Tibial artery (tissue), 4 donors: Measurements from ENCODE around the gene MCCD1.
"Not testable (repeated sequence)": the region's sequence is repeated elsewhere in the genome, so short reads cannot be mapped to it uniquely, and the experiment has no call there.

Experiments used
- DNase-seq, 2 donors: peaks; one replicate each; pipeline ENCODE4 v3.0.0-alpha.2; 2019
- H3K27ac ChIP-seq, 2 donors: fragments of 200-600 bp; sonication (generic) in 1 of 2; 1 replicate in 1 of 2; 2 replicates in 1 of 2; pipeline ENCODE4 v1.5.1; 2018 to 2019; ENCODE audit warnings: mild to moderate bottlenecking in 1 of 2
- H3K27me3 ChIP-seq, 2 donors: fragments of 200-600 bp; sonication (generic) in 1 of 2; one replicate each; pipeline versions ENCODE4 v1.5.1 to v1.6.0; 2016 to 2019
- H3K36me3 ChIP-seq, 3 donors: fragments of 200-600 bp; sonication (generic) in 2 of 3; one replicate each; pipeline ENCODE4 v1.5.1; 2016 to 2019; ENCODE audit warnings: mild to moderate bottlenecking in 2 of 3
- H3K4me1 ChIP-seq, 4 donors: fragments of 200-600 bp; sonication (generic) in 2 of 4; 1 replicate in 3 of 4; 2 replicates in 1 of 4; pipeline ENCODE4 v1.5.1; 2016 to 2019
- H3K4me3 ChIP-seq, 2 donors: fragments of 200-600 bp; sonication (generic) in 1 of 2; 1 replicate in 1 of 2; 2 replicates in 1 of 2; pipeline ENCODE4 v1.5.1; 2018 to 2019; ENCODE audit warnings: mild to moderate bottlenecking in 2 of 2
- H3K9me3 ChIP-seq, 3 donors: fragments of 200-600 bp; sonication (generic) in 1 of 3; one replicate each; pipeline ENCODE4 v1.5.1; 2016 to 2019
- CTCF ChIP-seq, 2 experiments: fragments of 200-600 bp in 1 of 2; fragments of 450-650 bp in 1 of 2; IDR thresholded peaks; one replicate each; pipeline ENCODE4 v1.5.1; 2017 to 2019; ENCODE audit warnings: antibody characterized with exemption in 2 of 2, mild to moderate bottlenecking in 1 of 2, moderate library complexity in 1 of 2
- intact Hi-C: fragments of 100-400 bp; cut with DNase I; formaldehyde crosslinking; loops from one replicate; pipeline ENCODE4 v1.15.0; 2023; ENCODE audit warnings: low total_unique reads

The MCCD1 gene

DNA sequence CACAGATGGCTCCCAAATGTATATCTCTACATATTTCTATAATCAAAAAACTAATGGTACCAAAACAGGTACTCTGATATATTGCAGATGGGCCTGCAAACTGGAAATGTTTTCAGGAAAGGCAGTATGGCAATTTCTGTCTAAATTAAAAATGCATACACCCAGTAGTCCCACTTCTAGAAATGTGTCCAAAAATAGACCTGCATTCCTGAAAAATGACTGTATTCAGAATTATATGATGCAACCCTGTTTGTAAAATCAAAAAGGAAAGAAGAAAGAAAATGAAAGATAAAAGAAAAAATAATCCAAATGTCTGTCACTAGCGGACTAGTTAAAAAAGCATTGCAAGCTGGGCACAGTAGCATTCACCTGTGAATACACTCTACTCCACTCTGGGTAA, 43.7 kb upstream of the MCCD1 start:
- no peak for DNase-seq
- Histone ChIP-seq H3K4me3 (no peak overlapping the region), H3K9me3 (no peaks in the 10 kb centered on the region), H3K27me3 (no peaks in the 10 kb centered on the region), H3K36me3 (no peaks in the 10 kb centered on the region), H3K4me1 (no peaks in the 10 kb centered on the region), H3K27ac (no peak overlapping the region)
- no peak for TF ChIP-seq CTCF (IDR thresholded peaks at IDR 0.05)
- intact Hi-C loops = no loop called here

GRCh38 chr6:31486065-31486837, 42.5 kb upstream of the MCCD1 start:
- intact Hi-C loops, DNase-seq, H3K4me1 ChIP-seq, H3K36me3 ChIP-seq, H3K9me3 ChIP-seq, H3K4me3 ChIP-seq, H3K27me3 ChIP-seq, H3K27ac ChIP-seq: not testable (repeated sequence)

GRCh38 chr6:31487674-31488073, 41.1 kb upstream of the MCCD1 start:
- H3K36me3 ChIP-seq, H3K9me3 ChIP-seq, intact Hi-C loops, H3K4me1 ChIP-seq, H3K27ac ChIP-seq, H3K27me3 ChIP-seq, H3K4me3 ChIP-seq, DNase-seq: not testable (repeated sequence)

DNA sequence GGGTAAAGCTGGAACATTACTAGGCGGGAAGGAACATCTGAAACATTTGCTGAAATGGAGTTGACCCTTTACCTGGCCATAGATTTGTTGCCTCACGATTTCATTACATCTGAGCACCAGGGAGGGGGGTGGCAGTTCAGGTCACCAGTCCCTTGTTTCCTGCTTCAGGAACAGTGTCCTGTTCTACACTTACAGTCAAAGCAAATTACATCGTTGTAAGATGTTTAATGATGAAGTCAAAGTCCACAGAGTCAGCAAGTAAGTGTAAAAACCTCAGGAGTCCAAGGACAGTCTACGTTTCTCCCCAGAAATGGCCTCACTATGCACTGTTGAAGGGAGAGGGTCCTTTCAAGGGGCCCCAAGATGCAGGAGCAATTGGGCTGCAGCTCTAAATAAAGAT, 39.7 kb upstream of the MCCD1 start:
- TF ChIP-seq CTCF (IDR thresholded peaks at IDR 0.05) = no peak
- no peak overlapping the region for H3K4me3 ChIP-seq
- H3K4me1 ChIP-seq = peaks cover 0 to 16% (median under 1%) of the 10 kb centered on the region in 4 donors
- no peak for DNase-seq
- no peaks in the 10 kb centered on the region for H3K27me3 ChIP-seq
- no peaks in the 10 kb centered on the region for H3K9me3 ChIP-seq
- no peaks in the 10 kb centered on the region for H3K36me3 ChIP-seq
- H3K27ac ChIP-seq = no peak overlapping the region
- intact Hi-C loops = no loop called here

DNA sequence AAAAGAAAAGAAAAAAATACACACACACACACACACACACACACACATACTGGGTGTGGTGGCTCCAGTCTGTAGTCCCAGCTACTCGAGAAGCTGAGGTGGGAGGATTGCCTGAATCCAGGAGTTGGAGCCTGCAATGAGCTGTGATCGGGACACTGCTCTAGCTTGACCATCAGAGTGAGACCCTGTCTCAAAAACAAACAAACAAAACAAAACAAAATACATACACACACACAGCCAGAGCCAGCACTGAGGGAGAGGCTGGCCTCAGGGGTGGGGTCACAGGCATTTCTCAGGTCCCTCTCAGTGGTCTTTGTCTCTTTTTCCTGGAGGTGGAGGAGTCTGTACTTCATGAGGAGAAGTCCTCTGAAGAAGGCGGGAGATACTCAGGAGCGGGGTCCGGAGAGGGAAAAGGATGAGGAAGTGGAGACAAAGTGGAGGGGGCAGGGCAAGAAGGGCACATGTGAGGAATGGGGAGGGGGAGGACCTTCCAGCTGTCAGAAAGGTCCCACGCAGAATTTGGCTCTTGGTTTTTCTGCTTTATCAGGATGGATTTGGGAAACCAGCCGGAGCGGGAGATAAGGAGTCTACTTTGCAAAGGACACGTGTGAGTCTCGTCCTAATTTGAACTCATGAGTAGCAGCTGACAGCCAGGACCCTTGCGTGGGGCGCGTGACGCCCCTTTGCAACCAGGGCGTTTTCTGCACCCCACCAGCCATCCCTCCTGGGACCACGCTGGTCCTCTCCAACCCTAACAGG, 38.5 kb upstream of the MCCD1 start:
- intact Hi-C loops = no loop called here
- Histone ChIP-seq H3K4me1 (peaks cover 0 to 28% (median 3%) of the 10 kb centered on the region in 4 donors), H3K4me3 (no peak overlapping the region), H3K9me3 (no peaks in the 10 kb centered on the region), H3K27ac (no peak overlapping the region), H3K27me3 (no peaks in the 10 kb centered on the region), H3K36me3 (no peaks in the 10 kb centered on the region)
- no peak for TF ChIP-seq CTCF (IDR thresholded peaks at IDR 0.05)
- peak in 1 of 2 donors; percentile 41 for DNase-seq

GRCh38 chr6:31493550-31493874, 35.2 kb upstream of the MCCD1 start:
- Histone ChIP-seq H3K4me3 (peak overlapping the region; percentile 62 to 67), H3K4me1 (peaks cover 0 to 56% (median 12%) of the 10 kb centered on the region in 4 donors)
- DNase-seq, H3K9me3 ChIP-seq, H3K27ac ChIP-seq, H3K27me3 ChIP-seq, H3K36me3 ChIP-seq, intact Hi-C loops: not testable (repeated sequence)
